Spleen (tissue), 11 donors: Measurements from ENCODE around the gene QKI. TPM values are rescaled to one million over a fixed set of nuclear protein-coding genes. Genes with fewer than 3 reads are reported as not detected.

Experiments used
- DNase-seq: peaks from one replicate; pipeline ENCODE4 v3.0.0-alpha.2; 2020
- H3K27ac ChIP-seq, 8 donors: fragments of 200-600 bp; sonication (generic) in 7 of 8; 1 replicate in 4 of 8; 2 replicates in 4 of 8; pipeline versions ENCODE4 v1.5.0 to v1.8.0; 2016 to 2021; ENCODE audit warnings: inconsistent platforms in 4 of 8, mild to moderate bottlenecking in 4 of 8, moderate library complexity in 1 of 8
- H3K27me3 ChIP-seq, 7 donors: fragments of 200-600 bp; sonication (generic) in 6 of 7; replicated peaks in 1 of 7; 1 replicate in 4 of 7; 2 replicates in 3 of 7; pipeline versions ENCODE4 v1.5.0 to v1.8.0; 2016 to 2021; ENCODE audit warnings: inconsistent platforms in 3 of 7, mild to moderate bottlenecking in 1 of 7
- H3K36me3 ChIP-seq, 6 donors: fragments of 200-600 bp; sonication (generic) in 5 of 6; 1 replicate in 4 of 6; 2 replicates in 2 of 6; pipeline versions ENCODE4 v1.5.0 to v1.8.0; 2016 to 2021; ENCODE audit warnings: inconsistent platforms in 2 of 6
- H3K4me1 ChIP-seq, 6 donors: fragments of 200-600 bp; sonication (generic) in 5 of 6; 1 replicate in 3 of 6; 2 replicates in 3 of 6; pipeline versions ENCODE4 v1.5.0 to v1.8.0; 2016 to 2021; ENCODE audit warnings: inconsistent platforms in 3 of 6
- H3K4me3 ChIP-seq, 8 donors: fragments of 200-600 bp; sonication (generic) in 7 of 8; 1 replicate in 4 of 8; 2 replicates in 4 of 8; pipeline versions ENCODE4 v1.5.0 to v1.8.0; 2016 to 2021; ENCODE audit warnings: inconsistent platforms in 4 of 8, mild to moderate bottlenecking in 4 of 8, moderate library complexity in 2 of 8
- H3K9me3 ChIP-seq, 8 donors: fragments of 200-600 bp; sonication (generic) in 7 of 8; 1 replicate in 4 of 8; 2 replicates in 4 of 8; pipeline versions ENCODE4 v1.5.0 to v1.8.0; 2016 to 2021; ENCODE audit warnings: inconsistent platforms in 4 of 8
- POLR2A ChIP-seq, 3 donors: fragments of 450-650 bp; IDR thresholded peaks; one replicate each; pipeline ENCODE4 v1.5.1; 2017; ENCODE audit warnings: antibody characterized with exemption in 3 of 3, mild to moderate bottlenecking in 1 of 3
- POLR2AphosphoS5 ChIP-seq, 3 donors: sonication (generic); formaldehyde crosslinking; IDR thresholded peaks; one replicate each; pipeline ENCODE4 v1.5.1; 2017; ENCODE audit warnings: antibody characterized with exemption in 3 of 3
- WGBS, 5 donors: extraction: QIAGEN DNeasy Blood & Tissue Kit in 3 of 5; methylation state at CpG; one replicate each; pipeline versions ENCODE4 v1.1.5 to v1.1.7; 2013 to 2018; 5-methylcytosine and 5-hydroxymethylcytosine counted together
- intact Hi-C: fragments of 100-400 bp; cut with DNase I; formaldehyde crosslinking; loops from one replicate; pipeline ENCODE4 v1.15.0; 2023; ENCODE audit warnings: low total_unique reads
- polyA plus RNA-seq, 3 donors: library from polyadenylated mRNA; stranded (reverse); fragments of 200-250 nt; gene quantifications; one replicate each; pipeline ENCODE4 v1.2.1, GENCODE V29; 2013
- total RNA-seq, 7 donors: library from RNA; depleted of rRNA in 3 of 7; stranded (reverse); fragments of >200 nt in 3 of 7; fragmentation: NEBNext Ultra II Directional in 4 of 7; extraction: Animal tissue kit (Norgen Biotek cat#: 25700) in 4 of 7; gene quantifications; one replicate each; pipeline versions ENCODE4 v1.1.0 to v1.2.1, GENCODE V29; 2016 to 2021
- TF ChIP-seq, protein P1 (sequence below), 11 experiments: fragments of 200-600 bp in 7 of 11; fragments of 450-650 bp in 4 of 11; sonication (generic) in 4 of 11; IDR thresholded peaks in 8 of 11; conservative IDR thresholded peaks in 3 of 11; 1 replicate in 7 of 11; 2 replicates in 4 of 11; pipeline versions ENCODE4 v1.4.0 to v1.8.0; 2016 to 2021; ENCODE audit warnings: antibody characterized with exemption in 11 of 11, inconsistent platforms in 4 of 11, mild to moderate bottlenecking in 1 of 11
- donor health status: healthy with polysubstance abuse.
- donor health status: DM: no; HTN: no; CAD: no; lungs with moderate emphysema.
- donor health status: DM: no; HTN: no; CAD: no.
- donor health status: Bipolar disorder and iron deficiency.
- donor health status: healthy.
- donor health status: DM: no; HTN: no; CAD: no.
- donor health status: DM: yes; HTN: yes; CAD: no.

Gene QKI
- total and polyA plus RNA-seq, 10 donors, result 11.3 to 217 (median 180) TPM

GRCh38 chr6:163504984-163505640 lies 90.6 kb downstream of the QKI start:
- H3K4me3 ChIP-seq, result no peak overlapping the region
- DNase-seq, result peak; percentile 59
- H3K9me3 ChIP-seq, result peaks cover 0 to 55% (median 48%) of the 10 kb centered on the region in 8 donors
- intact Hi-C loops, result no loop called here
- WGBS, 5 donors, result 83 to 95% (median 87%) methylated on average over 7 to 8 of the region's 8 CpGs
- peaks cover 0 to 28% (median 2%) of the 10 kb centered on the region in 6 donors for H3K4me1 ChIP-seq
- H3K27ac ChIP-seq, result no peak overlapping the region
- no peak for TF ChIP-seq POLR2A (IDR thresholded peaks at IDR 0.05)
- peak in 1 of 3 donors; percentile 17 for TF ChIP-seq POLR2AphosphoS5 (IDR thresholded peaks at IDR 0.05)
- TF ChIP-seq, protein P1, sequence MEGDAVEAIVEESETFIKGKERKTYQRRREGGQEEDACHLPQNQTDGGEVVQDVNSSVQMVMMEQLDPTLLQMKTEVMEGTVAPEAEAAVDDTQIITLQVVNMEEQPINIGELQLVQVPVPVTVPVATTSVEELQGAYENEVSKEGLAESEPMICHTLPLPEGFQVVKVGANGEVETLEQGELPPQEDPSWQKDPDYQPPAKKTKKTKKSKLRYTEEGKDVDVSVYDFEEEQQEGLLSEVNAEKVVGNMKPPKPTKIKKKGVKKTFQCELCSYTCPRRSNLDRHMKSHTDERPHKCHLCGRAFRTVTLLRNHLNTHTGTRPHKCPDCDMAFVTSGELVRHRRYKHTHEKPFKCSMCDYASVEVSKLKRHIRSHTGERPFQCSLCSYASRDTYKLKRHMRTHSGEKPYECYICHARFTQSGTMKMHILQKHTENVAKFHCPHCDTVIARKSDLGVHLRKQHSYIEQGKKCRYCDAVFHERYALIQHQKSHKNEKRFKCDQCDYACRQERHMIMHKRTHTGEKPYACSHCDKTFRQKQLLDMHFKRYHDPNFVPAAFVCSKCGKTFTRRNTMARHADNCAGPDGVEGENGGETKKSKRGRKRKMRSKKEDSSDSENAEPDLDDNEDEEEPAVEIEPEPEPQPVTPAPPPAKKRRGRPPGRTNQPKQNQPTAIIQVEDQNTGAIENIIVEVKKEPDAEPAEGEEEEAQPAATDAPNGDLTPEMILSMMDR (IDR thresholded peaks at IDR 0.05 in 8 of 11, conservative IDR thresholded peaks at IDR 0.05 in 3 of 11), result no peak
- H3K27me3 ChIP-seq, result no peaks in the 10 kb centered on the region
- peaks cover 0 to 35% (median 0%) of the 10 kb centered on the region in 6 donors for H3K36me3 ChIP-seq

- peaks cover 0 to 55% (median 48%) of the 10 kb centered on the region in 8 donors for H3K9me3 ChIP-seq
- DNase-seq, result no peak
- H3K4me1 ChIP-seq, result peaks cover 0 to 18% (median 0%) of the 10 kb centered on the region in 6 donors
- TF ChIP-seq POLR2AphosphoS5 (IDR thresholded peaks at IDR 0.05), result no peak
- TF ChIP-seq POLR2A (IDR thresholded peaks at IDR 0.05), result no peak
- TF ChIP-seq, protein P1 (IDR thresholded peaks at IDR 0.05 in 8 of 11, conservative IDR thresholded peaks at IDR 0.05 in 3 of 11), result no peak
- intact Hi-C loops, result no loop called here
- no peak overlapping the region for H3K27ac ChIP-seq
- WGBS, 5 donors, result 95 to 100% (median 97%) methylated on average over 1 of the region's 1 CpG
- H3K36me3 ChIP-seq, result peaks cover 0 to 35% (median 0%) of the 10 kb centered on the region in 6 donors
- no peak overlapping the region for H3K4me3 ChIP-seq
- H3K27me3 ChIP-seq, result no peaks in the 10 kb centered on the region
Measured at GRCh38 chr6:163507965-163508364, 93.4 kb downstream of the QKI start.

GRCh38 chr6:163513003-163513402 lies 98.5 kb downstream of the QKI start:
- no peak overlapping the region for H3K4me3 ChIP-seq
- DNase-seq, result no peak
- intact Hi-C loops, result no loop called here
- peaks cover 0 to 7% (median 0%) of the 10 kb centered on the region in 6 donors for H3K36me3 ChIP-seq
- 90 to 97% (median 93%) methylated on average over 4 of the region's 4 CpGs for WGBS, 5 donors
- H3K9me3 ChIP-seq, result peaks cover 0 to 11% (median 7%) of the 10 kb centered on the region in 8 donors
- H3K27me3 ChIP-seq, result no peaks in the 10 kb centered on the region
- H3K4me1 ChIP-seq, result peaks cover 0 to 10% (median 4%) of the 10 kb centered on the region in 6 donors
- TF ChIP-seq POLR2AphosphoS5 (IDR thresholded peaks at IDR 0.05) (no peak), POLR2A (IDR thresholded peaks at IDR 0.05) (no peak)
- TF ChIP-seq, protein P1 (IDR thresholded peaks at IDR 0.05 in 8 of 11, conservative IDR thresholded peaks at IDR 0.05 in 3 of 11), result no peak
- no peak overlapping the region for H3K27ac ChIP-seq

- Histone ChIP-seq H3K9me3 (peaks cover 0 to 4% (median under 1%) of the 10 kb centered on the region in 8 donors), H3K27me3 (no peaks in the 10 kb centered on the region), H3K27ac (no peak overlapping the region), H3K36me3 (peaks cover 0 to under 1% (median 0%) of the 10 kb centered on the region in 6 donors), H3K4me1 (peaks cover 0 to 16% (median 8%) of the 10 kb centered on the region in 6 donors), H3K4me3 (no peak overlapping the region)
- intact Hi-C loops, result no loop called here
- 94 to 97% (median 95%) methylated on average over 2 of the region's 2 CpGs for WGBS, 5 donors
- no peak for DNase-seq
- TF ChIP-seq, protein P1 (IDR thresholded peaks at IDR 0.05 in 8 of 11, conservative IDR thresholded peaks at IDR 0.05 in 3 of 11), result no peak
Measured at GRCh38 chr6:163513570-163514166, 99.2 kb downstream of the QKI start.
